AG09319 (cell line): Measurements from ENCODE around the gene PRDM16.

ENCODE experiments used
- DNase-seq: peaks from one replicate; pipeline ENCODE4 v3.0.0-alpha.2; 2010; ENCODE audit warnings: low read depth; ENCODE audit errors: extremely low read depth
- TF ChIP-seq, protein P1 (sequence below): IDR thresholded peaks from 2 replicates; pipeline ENCODE4 v1.5.1; 2011; ENCODE audit warnings: low read depth, mild to moderate bottlenecking, inconsistent platforms, low read length, moderate library complexity

Gene PRDM16

DNA sequence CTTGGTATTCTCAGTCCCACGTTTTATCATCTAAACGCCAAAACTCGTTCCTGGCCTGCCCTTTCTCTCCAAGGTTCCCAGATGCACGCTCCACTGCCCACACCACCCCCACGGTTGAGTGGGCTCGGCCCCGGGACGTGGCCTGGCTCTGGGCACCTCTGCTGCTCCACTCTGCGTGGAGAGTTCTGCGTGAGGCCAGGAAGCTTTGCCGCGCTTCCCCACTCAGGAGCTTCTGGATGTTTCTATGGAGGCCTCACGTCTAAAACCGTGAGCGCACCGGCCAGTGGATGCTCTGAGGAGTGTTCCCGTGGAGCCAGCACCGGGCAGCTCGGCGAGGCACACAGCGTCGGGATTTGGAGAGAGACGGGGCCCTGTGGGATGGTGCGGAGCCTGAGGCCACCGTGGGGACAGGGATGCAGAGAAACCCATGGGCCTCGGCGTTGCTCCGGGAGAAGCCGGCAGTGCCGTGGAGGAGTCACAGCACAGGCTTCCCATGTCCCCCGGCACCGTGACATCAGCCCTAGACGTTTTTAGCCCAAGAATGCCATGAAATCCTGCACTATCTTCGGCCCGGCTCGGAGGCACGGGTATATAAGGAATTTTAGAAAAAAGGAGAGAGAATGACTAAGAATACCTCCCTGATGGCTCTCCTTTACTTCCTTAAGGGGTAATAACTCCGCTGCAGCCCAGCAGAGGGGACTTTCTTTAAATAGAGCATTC lies 125.9 kb downstream of the PRDM16 start:
- TF ChIP-seq, protein P1, sequence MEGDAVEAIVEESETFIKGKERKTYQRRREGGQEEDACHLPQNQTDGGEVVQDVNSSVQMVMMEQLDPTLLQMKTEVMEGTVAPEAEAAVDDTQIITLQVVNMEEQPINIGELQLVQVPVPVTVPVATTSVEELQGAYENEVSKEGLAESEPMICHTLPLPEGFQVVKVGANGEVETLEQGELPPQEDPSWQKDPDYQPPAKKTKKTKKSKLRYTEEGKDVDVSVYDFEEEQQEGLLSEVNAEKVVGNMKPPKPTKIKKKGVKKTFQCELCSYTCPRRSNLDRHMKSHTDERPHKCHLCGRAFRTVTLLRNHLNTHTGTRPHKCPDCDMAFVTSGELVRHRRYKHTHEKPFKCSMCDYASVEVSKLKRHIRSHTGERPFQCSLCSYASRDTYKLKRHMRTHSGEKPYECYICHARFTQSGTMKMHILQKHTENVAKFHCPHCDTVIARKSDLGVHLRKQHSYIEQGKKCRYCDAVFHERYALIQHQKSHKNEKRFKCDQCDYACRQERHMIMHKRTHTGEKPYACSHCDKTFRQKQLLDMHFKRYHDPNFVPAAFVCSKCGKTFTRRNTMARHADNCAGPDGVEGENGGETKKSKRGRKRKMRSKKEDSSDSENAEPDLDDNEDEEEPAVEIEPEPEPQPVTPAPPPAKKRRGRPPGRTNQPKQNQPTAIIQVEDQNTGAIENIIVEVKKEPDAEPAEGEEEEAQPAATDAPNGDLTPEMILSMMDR = no peak
- DNase-seq = no peak

DNA sequence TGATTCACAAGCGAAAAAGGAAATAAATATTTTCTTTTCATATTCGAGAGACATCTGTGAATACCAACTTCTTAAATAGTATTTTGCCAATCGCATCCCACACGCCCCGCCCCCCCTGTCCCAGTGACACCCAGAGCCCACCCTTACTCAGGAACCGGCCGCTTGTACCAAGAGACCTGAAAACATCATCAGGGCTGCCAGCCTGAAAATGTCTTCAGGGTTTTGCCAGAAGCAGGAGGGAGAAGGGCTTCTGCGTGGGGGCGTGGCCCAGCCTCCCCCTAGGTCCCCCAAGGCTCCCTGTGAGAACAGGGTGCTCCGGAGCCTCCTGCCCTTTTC lies 126.4 kb downstream of the PRDM16 start:
- no peak for DNase-seq
- TF ChIP-seq, protein P1 = no peak

DNA sequence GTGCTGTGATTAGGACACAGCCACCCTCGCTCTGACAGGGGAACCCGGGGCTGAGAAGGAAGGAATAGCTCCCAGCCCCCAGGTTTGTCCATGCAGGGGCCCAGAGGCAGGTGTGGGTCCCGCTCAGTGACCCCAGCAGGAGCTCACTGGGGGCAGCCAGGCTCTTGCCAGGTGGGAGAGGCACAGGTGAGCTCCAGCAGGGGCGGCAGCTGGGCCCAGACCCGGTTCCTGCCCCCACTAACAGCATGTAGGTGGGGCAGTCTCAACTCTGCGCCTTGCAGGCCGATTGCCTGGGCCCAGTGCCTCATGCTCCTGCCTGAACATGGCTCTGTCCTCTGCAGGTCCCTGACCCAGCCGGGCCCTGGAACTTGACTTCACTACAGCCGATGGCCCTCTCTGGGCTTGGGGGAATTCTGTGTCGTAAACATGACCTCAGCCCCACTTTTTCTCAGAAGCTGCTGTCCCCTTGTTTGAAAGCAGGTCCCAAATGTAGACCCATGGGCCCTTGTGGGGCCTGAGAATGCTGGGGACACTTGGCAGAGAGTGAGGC lies 127.0 kb downstream of the PRDM16 start:
- DNase-seq = no peak
- TF ChIP-seq, protein P1 = no peak

GRCh38 chr1:3196577-3197245 lies 127.7 kb downstream of the PRDM16 start:
- TF ChIP-seq, protein P1 = no peak
- DNase-seq = no peak

DNA sequence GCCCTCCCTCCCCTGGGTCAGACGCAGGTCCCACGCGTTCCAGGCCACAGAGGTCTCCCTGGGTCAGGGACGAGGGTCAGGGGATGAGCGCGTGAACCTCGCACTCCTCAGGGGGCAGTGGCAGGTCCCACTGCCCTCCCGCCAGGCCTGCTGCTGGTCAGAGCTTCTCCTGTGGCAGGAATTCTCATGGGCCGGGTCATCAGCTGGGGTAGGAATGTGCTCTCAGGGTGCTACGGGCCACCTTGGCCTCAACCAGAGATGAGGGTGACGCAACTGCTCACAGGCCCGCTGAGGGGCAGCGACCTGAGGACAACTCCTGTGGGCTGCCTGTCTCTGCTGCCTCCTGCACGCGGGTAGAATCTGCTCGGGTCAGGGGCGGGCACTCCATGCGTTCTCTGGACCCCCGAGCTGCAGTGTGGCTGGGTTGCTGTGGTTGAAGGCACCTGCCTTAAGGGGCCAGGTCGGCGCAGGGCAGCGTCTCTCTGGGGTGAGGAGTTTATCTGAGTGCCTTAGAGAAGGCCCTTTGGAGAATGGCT lies 128.8 kb downstream of the PRDM16 start:
- no peak for DNase-seq
- TF ChIP-seq, protein P1 = no peak

DNA sequence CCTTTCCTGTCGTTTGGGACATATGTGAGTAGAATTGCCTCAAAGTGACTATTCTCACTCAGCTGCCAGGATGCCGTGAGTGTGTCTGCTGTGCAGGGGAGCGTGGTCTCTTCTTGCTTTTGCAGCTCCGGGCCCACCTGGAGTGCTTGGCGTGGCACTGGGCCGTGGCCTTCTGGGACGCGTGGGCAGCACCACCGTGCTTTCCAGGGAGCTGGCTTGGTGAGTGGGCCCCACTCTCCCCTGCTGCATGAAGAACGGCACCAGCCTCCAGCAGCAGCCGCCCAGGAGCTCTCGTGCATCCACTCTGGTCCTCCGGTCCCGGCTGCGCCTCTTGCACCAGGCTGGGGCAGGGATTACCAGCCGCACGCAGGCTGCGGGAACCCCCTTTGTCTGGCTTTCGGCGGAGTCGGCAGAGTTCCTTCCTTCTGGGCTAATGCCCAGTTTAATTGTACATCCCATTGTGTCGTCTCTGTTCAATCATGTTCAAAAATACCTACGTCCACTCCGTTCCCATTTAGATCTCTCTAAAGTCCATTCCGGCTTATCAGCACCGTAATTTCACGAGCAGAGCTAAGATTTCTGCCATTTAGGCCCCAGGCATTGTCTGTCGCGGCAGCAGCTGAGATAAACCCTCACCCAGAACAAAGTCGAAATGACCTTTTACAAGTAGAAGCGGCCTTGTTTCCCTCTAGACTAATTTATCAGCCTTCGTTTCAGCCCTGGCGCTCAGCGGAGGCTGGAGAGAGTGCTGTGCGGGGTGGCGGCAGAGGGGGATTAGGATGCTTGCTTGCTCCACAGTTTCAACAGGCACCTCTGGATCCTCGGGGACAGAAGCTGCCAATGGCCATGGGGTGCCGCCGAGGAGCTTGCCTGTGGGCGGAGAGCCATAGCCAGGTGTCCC lies 129.6 kb downstream of the PRDM16 start:
- no peak for DNase-seq
- TF ChIP-seq, protein P1 = no peak
